Activated naive CD8-positive, alpha-beta T cell treated with anti-CD3 and anti-CD28 coated beads for 36 hours (primary cell): ENCODE measurements around the gene TUG1. TPM values are rescaled to one million over a fixed set of nuclear protein-coding genes. Genes with fewer than 3 reads are reported as not detected.

Source experiments
- DNase-seq: peaks from one replicate; pipeline ENCODE4 v3.0.0; 2021
- H3K27ac Mint-ChIP-seq: one replicate; pipeline ENCODE4 v1.8.0; 2022; ENCODE audit warnings: mild to moderate bottlenecking, moderate library complexity, mixed read lengths
- H3K27me3 Mint-ChIP-seq: one replicate; pipeline ENCODE4 v1.8.0; 2022; ENCODE audit warnings: mild to moderate bottlenecking, mixed read lengths
- H3K36me3 Mint-ChIP-seq: one replicate; pipeline ENCODE4 v1.8.0; 2021; ENCODE audit warnings: mild to moderate bottlenecking, mixed read lengths
- H3K4me1 Mint-ChIP-seq: one replicate; pipeline ENCODE4 v1.8.0; 2021; ENCODE audit warnings: mixed read lengths
- H3K4me3 Mint-ChIP-seq: one replicate; pipeline ENCODE4 v1.8.0; 2022; ENCODE audit warnings: mild to moderate bottlenecking, moderate library complexity, mixed read lengths
- H3K9me3 Mint-ChIP-seq: one replicate; pipeline ENCODE4 v1.8.0; 2022; ENCODE audit warnings: mixed read lengths
- total RNA-seq, 2 experiments: library from RNA; stranded (reverse); gene quantifications; one replicate each; pipeline ENCODE4 v1.2.3, GENCODE V29; 2021

The TUG1 gene
- total RNA-seq: 10 to 100 TPM; 45.6 to 47.4 TPM

- Mint-ChIP-seq H3K36me3 (peaks cover 91% of the 10 kb centered on the region), H3K27ac (peak within 1 kb of the TSS; percentile 97), H3K4me1 (peaks cover 37% of the 10 kb centered on the region), H3K9me3 (peaks cover 50% of the 10 kb centered on the region), H3K27me3 (no peaks in the 10 kb centered on the region), H3K4me3 (peak within 1 kb of the TSS; percentile 85)
- DNase-seq: peak; percentile 97
Observed at GRCh38 chr22:30968924-30969531, at the start of gene TUG1. Gene TUG1, plus strand, starts transcription at chr22:30969265.

GRCh38 chr22:30919973-30920372, 49.1 kb upstream of the TUG1 start:
- Mint-ChIP-seq H3K9me3 (peaks cover 3% of the 10 kb centered on the region), H3K27ac (no peak overlapping the region), H3K36me3 (peaks cover 23% of the 10 kb centered on the region), H3K4me3 (peak overlapping the region; percentile 42), H3K27me3 (no peaks in the 10 kb centered on the region), H3K4me1 (peaks cover 26% of the 10 kb centered on the region)
- DNase-seq: no peak

GRCh38 chr22:30920407-30920806, 48.7 kb upstream of the TUG1 start:
- Mint-ChIP-seq H3K4me3 (peak overlapping the region; percentile 72), H3K4me1 (peaks cover 26% of the 10 kb centered on the region), H3K9me3 (peaks cover 2% of the 10 kb centered on the region), H3K27me3 (no peaks in the 10 kb centered on the region), H3K36me3 (peaks cover 28% of the 10 kb centered on the region), H3K27ac (peak overlapping the region; percentile 39)
- DNase-seq: peak; percentile 77

- Mint-ChIP-seq H3K4me1 (peaks cover 26% of the 10 kb centered on the region), H3K27ac (peak overlapping the region; percentile 92), H3K36me3 (peaks cover 27% of the 10 kb centered on the region), H3K9me3 (peaks cover 2% of the 10 kb centered on the region), H3K4me3 (peak overlapping the region; percentile 81), H3K27me3 (no peaks in the 10 kb centered on the region)
- no peak for DNase-seq
Observed at GRCh38 chr22:30921108-30921507, 48.0 kb upstream of the TUG1 start.

GRCh38 chr22:30922151-30922611, 46.9 kb upstream of the TUG1 start:
- no peaks in the 10 kb centered on the region for H3K27me3 Mint-ChIP-seq
- peaks cover 26% of the 10 kb centered on the region for H3K4me1 Mint-ChIP-seq
- peak overlapping the region; percentile 81 for H3K4me3 Mint-ChIP-seq
- H3K9me3 Mint-ChIP-seq: peaks cover 2% of the 10 kb centered on the region
- peak overlapping the region; percentile 92 for H3K27ac Mint-ChIP-seq
- peak; percentile 83 for DNase-seq
- H3K36me3 Mint-ChIP-seq: peaks cover 27% of the 10 kb centered on the region

GRCh38 chr22:30923168-30923900, 45.7 kb upstream of the TUG1 start:
- no peak for DNase-seq
- Mint-ChIP-seq H3K36me3 (peaks cover 30% of the 10 kb centered on the region), H3K9me3 (peaks cover 2% of the 10 kb centered on the region), H3K4me1 (peaks cover 24% of the 10 kb centered on the region), H3K4me3 (no peak overlapping the region), H3K27ac (peak overlapping the region; percentile 31), H3K27me3 (no peaks in the 10 kb centered on the region)

- no peak for DNase-seq
- no peak overlapping the region for H3K27ac Mint-ChIP-seq
- H3K27me3 Mint-ChIP-seq: no peaks in the 10 kb centered on the region
- H3K4me3 Mint-ChIP-seq: no peak overlapping the region
- peaks cover 12% of the 10 kb centered on the region for H3K4me1 Mint-ChIP-seq
- peaks cover 2% of the 10 kb centered on the region for H3K9me3 Mint-ChIP-seq
- H3K36me3 Mint-ChIP-seq: peaks cover 30% of the 10 kb centered on the region
Observed at GRCh38 chr22:30925667-30926066, 43.4 kb upstream of the TUG1 start.

- peaks cover 6% of the 10 kb centered on the region for H3K4me1 Mint-ChIP-seq
- peaks cover 36% of the 10 kb centered on the region for H3K36me3 Mint-ChIP-seq
- no peak for DNase-seq
- H3K4me3 Mint-ChIP-seq: no peak overlapping the region
- peaks cover 2% of the 10 kb centered on the region for H3K9me3 Mint-ChIP-seq
- H3K27ac Mint-ChIP-seq: no peak overlapping the region
- H3K27me3 Mint-ChIP-seq: no peaks in the 10 kb centered on the region
Observed at GRCh38 chr22:30926706-30927105, 42.4 kb upstream of the TUG1 start.

- H3K27ac Mint-ChIP-seq: no peak overlapping the region
- peaks cover 2% of the 10 kb centered on the region for H3K4me1 Mint-ChIP-seq
- no peak overlapping the region for H3K4me3 Mint-ChIP-seq
- no peaks in the 10 kb centered on the region for H3K9me3 Mint-ChIP-seq
- no peak for DNase-seq
- H3K27me3 Mint-ChIP-seq: no peaks in the 10 kb centered on the region
- H3K36me3 Mint-ChIP-seq: peaks cover 36% of the 10 kb centered on the region
Observed at GRCh38 chr22:30927806-30928205, 41.3 kb upstream of the TUG1 start.

GRCh38 chr22:30928401-30928800, 40.7 kb upstream of the TUG1 start:
- Mint-ChIP-seq H3K27ac (no peak overlapping the region), H3K9me3 (no peaks in the 10 kb centered on the region), H3K4me1 (peaks cover 2% of the 10 kb centered on the region), H3K27me3 (no peaks in the 10 kb centered on the region), H3K36me3 (peaks cover 33% of the 10 kb centered on the region), H3K4me3 (no peak overlapping the region)
- DNase-seq: no peak

GRCh38 chr22:30930228-30930627, 38.8 kb upstream of the TUG1 start:
- Mint-ChIP-seq H3K27ac (no peak overlapping the region), H3K27me3 (no peaks in the 10 kb centered on the region), H3K4me3 (no peak overlapping the region), H3K36me3 (peaks cover 30% of the 10 kb centered on the region), H3K4me1 (peaks cover 5% of the 10 kb centered on the region), H3K9me3 (no peaks in the 10 kb centered on the region)
- no peak for DNase-seq

GRCh38 chr22:30931541-30932300, 37.3 kb upstream of the TUG1 start:
- Mint-ChIP-seq H3K9me3 (no peaks in the 10 kb centered on the region), H3K36me3 (peaks cover 28% of the 10 kb centered on the region), H3K27me3 (no peaks in the 10 kb centered on the region), H3K27ac (peak overlapping the region; percentile 59), H3K4me3 (no peak overlapping the region), H3K4me1 (peaks cover 7% of the 10 kb centered on the region)
- DNase-seq: no peak

GRCh38 chr22:30932661-30933060, 36.4 kb upstream of the TUG1 start:
- Mint-ChIP-seq H3K9me3 (no peaks in the 10 kb centered on the region), H3K36me3 (peaks cover 28% of the 10 kb centered on the region), H3K4me1 (peaks cover 10% of the 10 kb centered on the region), H3K4me3 (no peak overlapping the region), H3K27me3 (no peaks in the 10 kb centered on the region), H3K27ac (no peak overlapping the region)
- DNase-seq: no peak

- Mint-ChIP-seq H3K4me3 (no peak overlapping the region), H3K36me3 (peaks cover 34% of the 10 kb centered on the region), H3K9me3 (no peaks in the 10 kb centered on the region), H3K27me3 (no peaks in the 10 kb centered on the region), H3K27ac (no peak overlapping the region), H3K4me1 (peaks cover 15% of the 10 kb centered on the region)
- DNase-seq: no peak
Observed at GRCh38 chr22:30933457-30933856, 35.6 kb upstream of the TUG1 start.

GRCh38 chr22:30934053-30934452, 35.0 kb upstream of the TUG1 start:
- H3K9me3 Mint-ChIP-seq: no peaks in the 10 kb centered on the region
- no peak for DNase-seq
- H3K36me3 Mint-ChIP-seq: peaks cover 38% of the 10 kb centered on the region
- peak overlapping the region; percentile 13 for H3K27ac Mint-ChIP-seq
- H3K4me1 Mint-ChIP-seq: peaks cover 18% of the 10 kb centered on the region
- no peak overlapping the region for H3K4me3 Mint-ChIP-seq
- no peaks in the 10 kb centered on the region for H3K27me3 Mint-ChIP-seq
